ENCODE measurements around the gene HDGF. TPM values are rescaled to one million over a fixed set of nuclear protein-coding genes. Genes with fewer than 3 reads are reported as not detected.

Gene HDGF
- total RNA-seq, 1 experiment from 2014 or later: 310 TPM

DNA sequence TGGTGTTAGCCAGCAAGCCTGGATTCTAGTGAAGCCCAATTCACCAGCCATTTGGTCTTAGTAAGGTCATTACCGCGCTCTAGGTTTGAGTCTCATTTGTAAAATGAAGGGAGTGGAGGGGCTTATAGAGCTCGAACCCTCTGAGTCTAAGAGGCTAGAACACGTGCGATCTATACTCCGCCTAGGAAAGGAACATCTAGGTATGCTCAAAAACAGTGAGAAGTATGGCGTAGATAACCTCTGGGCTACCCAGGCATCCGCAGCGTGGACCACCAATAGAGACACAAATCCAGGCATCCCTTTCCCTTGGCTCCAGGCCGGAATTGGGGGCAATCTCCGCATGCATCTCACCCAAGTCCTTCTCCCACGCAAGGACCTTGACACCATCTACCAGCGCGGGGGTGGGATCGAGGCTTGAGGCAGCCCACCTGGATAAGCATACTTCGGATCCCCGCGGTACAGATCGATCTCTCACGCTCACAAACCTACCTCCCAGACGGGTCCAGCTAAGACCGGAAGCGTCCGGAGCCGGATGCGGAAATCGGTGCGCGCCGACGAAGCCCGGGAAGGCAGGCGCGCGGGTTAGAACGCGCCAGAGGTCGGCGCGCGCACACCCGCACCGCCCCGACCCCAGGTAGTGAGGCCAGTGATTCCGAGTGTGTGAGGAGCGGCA lies 23.4 kb downstream of the HDGF start, which contains the start of gene METTL25B:
METTL25B (plus strand) TSS at position 544 of the 673 bp plus-strand sequence. CDS start 636 bp downstream, outside the sequence.
- H3T11ph ChIP-seq (ENCODE audit: low read length): no peak within 1 kb of the TSS
- Mint-ChIP-seq H3K27me3 (ENCODE audit: low read depth) (no peaks in the 10 kb centered on the region; the same call in 1 of the 2 replicates), H3K27ac (peak within 1 kb of the TSS; percentile 93 to 99 (median 98)), H3K36me3 (ENCODE audit: insufficient read depth in 1 of 3, low read depth in 3 of 3) (peaks cover 18 to 21% (median 21%) of the 10 kb centered on the region in 3 experiments), H3K9me3 (no peaks in the 10 kb centered on the region), H3K4me3 (no peak within 1 kb of the TSS; a peak in 1 of 5 replicates), H3K4me1 (peaks cover 10 to 14% of the 10 kb centered on the region in 2 experiments)
- no peak within 1 kb of the TSS for H3K56ac ChIP-seq (ENCODE audit: insufficient read length, low read depth, low read length)
- no peaks in the 10 kb centered on the region for H3K9me3 ChIP-seq (ENCODE audit: control insufficient read depth, low read depth, low read length)
- H3K23me2 ChIP-seq (ENCODE audit: insufficient read length, low read depth, low read length, poor library complexity, severe bottlenecking): no peaks in the 10 kb centered on the region
- H3K27me3 ChIP-seq (ENCODE audit: insufficient read depth, low read length): no peaks in the 10 kb centered on the region
- H2BK12ac ChIP-seq (ENCODE audit: insufficient read length, low read depth, low read length): no peak within 1 kb of the TSS
- no peak within 1 kb of the TSS for H2BK5ac ChIP-seq (ENCODE audit: insufficient read length, low read length)
- WGBS (ENCODE audit: extremely low coverage, insufficient read length, low lambda C conversion rate): no CpG with 5 or more reads among the region's 46 CpGs
- H4K20me1 ChIP-seq (ENCODE audit: control insufficient read depth, insufficient read depth, insufficient read length): peaks cover 3% of the 10 kb centered on the region
- H2AFZ ChIP-seq (ENCODE audit: low read length): no peak within 1 kb of the TSS
- peak within 1 kb of the TSS; percentile 91 for H3K9ac ChIP-seq (ENCODE audit: extremely low read depth, insufficient read length, low read length)
- DNase-seq: peak; percentile 88
- no peak within 1 kb of the TSS for H4K91ac ChIP-seq (ENCODE audit: insufficient read length, low read depth, low read length)
- no peak within 1 kb of the TSS for H2BK20ac ChIP-seq (ENCODE audit: low read depth, low read length, poor library complexity, severe bottlenecking)
- H3K4me2 ChIP-seq (ENCODE audit: insufficient read depth, insufficient read length, low read length): peak within 1 kb of the TSS; percentile 97
- H3K4ac ChIP-seq (ENCODE audit: low read depth, low read length): no peak within 1 kb of the TSS
- H3K23ac ChIP-seq (ENCODE audit: insufficient read length, low read depth, low read length): no peak within 1 kb of the TSS
- no peak within 1 kb of the TSS for H3K27ac ChIP-seq (ENCODE audit: insufficient read length, low read depth, low read length)
- H2AK5ac ChIP-seq (ENCODE audit: insufficient read length, low read length): no peak within 1 kb of the TSS
- peak within 1 kb of the TSS; percentile 56 for H3K18ac ChIP-seq (ENCODE audit: insufficient read length, low read depth, low read length)
- H4K8ac ChIP-seq (replicated peaks; ENCODE audit: insufficient read length, low read depth, low read length): no peak within 1 kb of the TSS
- H3K4me1 ChIP-seq (ENCODE audit: insufficient read depth, low read length): peaks cover 5% of the 10 kb centered on the region
- H3K79me2 ChIP-seq (ENCODE audit: insufficient read depth, low read length): peaks cover 27% of the 10 kb centered on the region; the same call in 1 of the 2 replicates
- H2BK15ac ChIP-seq (ENCODE audit: low read depth, low read length): no peak within 1 kb of the TSS
- H3K14ac ChIP-seq (ENCODE audit: insufficient read depth, low read length): peak within 1 kb of the TSS; percentile 88
- H4K5ac ChIP-seq (ENCODE audit: insufficient read length, low read depth, low read length): peak within 1 kb of the TSS; percentile 34
- peaks cover 17% of the 10 kb centered on the region for H3K79me1 ChIP-seq (ENCODE audit: insufficient read depth, low read depth, low read length, poor library complexity, severe bottlenecking)
- H2BK120ac ChIP-seq (ENCODE audit: low read depth, low read length, poor library complexity, severe bottlenecking): no peak within 1 kb of the TSS
- TF ChIP-seq CTCF (conservative IDR thresholded peaks at IDR 0.05): no peak
